Effector memory CD8-positive, alpha-beta T cell (primary cell): ENCODE results near the gene ELOA.
A peak's percentile ranks its signal among the peaks of the same experiment; 100 is the strongest.
"Not testable (repeated sequence)": the region's sequence is repeated elsewhere in the genome, so short reads cannot be mapped to it uniquely, and the experiment has no call there.

Experiments
- ATAC-seq: fragments of 150-1000 bp; cut with Tn5 transposase; replicated peaks from 2 replicates; pipeline ENCODE4 v1.10.0; 2021; ENCODE audit warnings: mild to moderate bottlenecking, moderate library complexity
- DNase-seq, 3 experiments: peaks; one replicate each; pipeline ENCODE4 v3.0.0; 2021
- H3K27ac Mint-ChIP-seq, 2 donors: one replicate each; pipeline ENCODE4 v1.8.0; 2022; ENCODE audit warnings: mild to moderate bottlenecking in 2 of 2, mixed read lengths in 2 of 2, moderate library complexity in 2 of 2
- H3K27me3 Mint-ChIP-seq, 2 donors: one replicate each; pipeline ENCODE4 v1.8.0; 2022; ENCODE audit warnings: mixed read lengths in 2 of 2
- H3K36me3 Mint-ChIP-seq: one replicate; pipeline ENCODE4 v1.8.0; 2022; ENCODE audit warnings: mild to moderate bottlenecking, moderate library complexity, mixed read lengths; ENCODE audit not compliant: insufficient read depth
- H3K4me1 Mint-ChIP-seq, 2 donors: one replicate each; pipeline ENCODE4 v1.8.0; 2022; ENCODE audit warnings: low read depth in 2 of 2, mixed read lengths in 2 of 2
- H3K4me3 Mint-ChIP-seq, 2 donors: one replicate each; pipeline ENCODE4 v1.8.0; 2022; ENCODE audit warnings: mild to moderate bottlenecking in 2 of 2, mixed read lengths in 2 of 2, moderate library complexity in 2 of 2
- H3K9me3 Mint-ChIP-seq, 2 donors: one replicate each; pipeline ENCODE4 v1.8.0; 2022; ENCODE audit warnings: mixed read lengths in 2 of 2

Gene ELOA

DNA sequence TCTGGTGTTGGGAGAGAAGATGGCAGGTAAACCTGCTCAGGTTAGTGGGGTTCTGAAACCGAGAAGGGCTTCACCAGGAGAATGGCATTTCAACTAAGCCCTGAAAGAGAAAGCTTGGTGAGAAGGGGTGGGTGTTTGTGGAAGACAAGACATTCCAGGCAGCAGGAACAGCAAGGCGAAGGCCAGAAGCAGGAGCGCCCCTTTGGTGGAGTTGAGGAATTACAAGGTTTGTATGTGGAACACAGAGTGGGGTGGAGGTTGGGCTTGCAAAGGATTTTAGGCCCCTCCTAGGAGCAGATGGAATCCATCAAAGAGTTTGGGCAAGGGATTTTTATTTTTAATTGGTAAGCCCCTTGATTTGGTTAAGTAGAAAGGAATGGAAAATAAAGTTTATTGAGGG, 24.8 kb upstream of the ELOA start:
- no peak for ATAC-seq
- H3K4me1 Mint-ChIP-seq: peaks cover 12 to 13% of the 10 kb centered on the region in 2 donors
- H3K9me3 Mint-ChIP-seq: no peaks in the 10 kb centered on the region
- no peak for DNase-seq
- no peaks in the 10 kb centered on the region for H3K36me3 Mint-ChIP-seq
- no peak overlapping the region for H3K4me3 Mint-ChIP-seq
- H3K27me3 Mint-ChIP-seq: no peaks in the 10 kb centered on the region
- peak overlapping the region in 1 of 2 donors; percentile 24 for H3K27ac Mint-ChIP-seq

DNA sequence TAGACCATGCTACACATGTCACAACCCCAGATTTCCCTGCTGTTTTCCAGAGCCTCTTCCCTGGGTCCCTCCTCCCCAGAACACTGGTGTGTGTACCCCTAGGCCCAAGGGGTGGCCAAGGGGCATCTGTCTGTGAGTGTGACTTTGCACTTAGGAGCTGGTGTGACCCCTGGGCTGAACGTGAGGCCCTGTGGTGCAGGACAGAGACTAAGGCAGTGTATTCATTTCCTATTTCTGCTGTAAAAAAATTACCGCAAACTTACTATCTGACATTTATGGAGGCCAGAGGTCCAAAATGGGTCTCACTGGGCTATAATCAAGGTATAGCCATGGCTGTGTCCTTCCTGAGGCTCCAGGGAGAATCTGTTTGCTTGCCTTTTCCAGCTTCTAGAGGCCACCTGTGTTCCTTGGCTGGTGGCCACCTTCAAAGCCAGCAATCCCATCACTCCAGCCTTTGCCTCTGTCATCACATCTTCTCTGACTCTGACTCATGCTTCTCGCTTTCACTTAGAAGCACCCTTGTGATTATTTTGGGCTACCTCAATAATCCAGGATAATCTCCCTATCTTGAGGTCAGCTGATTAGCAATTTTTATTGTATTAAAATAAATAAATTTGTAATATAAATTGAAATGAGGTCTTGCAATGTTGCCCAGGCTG, 24.0 kb upstream of the ELOA start:
- Mint-ChIP-seq H3K27me3 (no peaks in the 10 kb centered on the region), H3K4me3 (no peak overlapping the region), H3K4me1 (peaks cover 12 to 13% of the 10 kb centered on the region in 2 donors), H3K9me3 (no peaks in the 10 kb centered on the region), H3K36me3 (no peaks in the 10 kb centered on the region), H3K27ac (peak overlapping the region; percentile 71 to 95)
- ATAC-seq (no peak), DNase-seq (no peak)

DNA sequence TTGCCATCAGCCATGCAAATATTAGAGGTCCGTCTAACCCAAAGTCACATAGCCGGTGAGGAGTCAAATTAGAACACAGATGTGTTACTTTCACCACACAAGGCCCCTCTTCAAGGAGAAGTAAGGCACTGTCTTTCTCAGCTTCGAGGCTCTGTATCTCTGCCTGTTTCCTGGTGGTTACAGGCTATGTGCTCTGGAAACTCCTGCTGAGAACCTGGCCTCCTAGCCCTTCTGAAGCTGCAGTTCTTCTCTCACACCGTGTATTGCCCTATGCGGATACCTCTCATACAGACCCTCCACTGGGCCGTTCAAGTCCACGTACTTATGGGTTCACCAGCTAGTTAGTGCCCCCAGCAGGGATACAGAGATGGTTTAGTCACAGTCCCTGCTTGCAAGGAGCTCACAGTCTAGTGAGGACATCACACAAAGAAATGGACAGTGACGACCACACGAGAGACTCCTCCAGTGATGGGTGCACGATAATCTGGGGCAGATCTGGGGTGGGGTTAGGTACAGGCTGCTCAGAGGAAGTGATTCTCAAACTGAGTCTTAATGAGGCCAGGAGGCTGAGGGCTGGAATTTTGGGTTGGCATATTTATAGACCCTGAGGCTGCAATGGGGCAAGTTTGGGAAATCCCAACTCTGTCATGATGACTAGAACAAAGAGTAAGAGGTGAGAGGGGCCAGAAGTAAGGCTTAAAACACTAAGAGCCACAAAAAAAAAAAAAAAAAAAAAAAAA, 22.8 kb upstream of the ELOA start:
- Mint-ChIP-seq H3K4me3 (peak overlapping the region; percentile 20 to 41), H3K36me3 (no peaks in the 10 kb centered on the region), H3K27me3 (no peaks in the 10 kb centered on the region), H3K4me1 (peaks cover 12 to 13% of the 10 kb centered on the region in 2 donors), H3K27ac (peak overlapping the region; percentile 71 to 95), H3K9me3 (no peaks in the 10 kb centered on the region)
- ATAC-seq (peak; percentile 91), DNase-seq (peak in 2 of 3 experiments; percentile 28 to 29)

DNA sequence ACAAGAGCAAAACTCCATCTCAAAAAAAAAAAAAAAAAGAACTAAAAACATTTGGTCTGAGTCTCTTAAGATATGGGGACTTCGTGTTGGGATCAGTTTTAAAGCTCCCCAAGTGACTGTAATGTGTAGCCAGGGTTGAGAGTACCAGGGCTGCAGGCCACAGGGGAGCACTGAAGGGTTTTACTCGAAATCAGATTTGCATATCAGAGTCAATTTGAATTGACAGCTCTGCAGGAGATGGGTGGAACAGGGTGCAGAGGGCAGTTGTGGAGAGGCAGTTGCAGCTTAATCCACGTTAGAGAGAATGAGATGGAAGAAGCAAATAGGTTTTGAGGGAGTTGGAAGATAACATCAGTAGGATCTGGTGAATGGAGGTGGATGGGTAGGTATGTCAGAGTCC, 20.6 kb upstream of the ELOA start:
- ATAC-seq (no peak), DNase-seq (no peak)
- Mint-ChIP-seq H3K4me3 (no peak overlapping the region), H3K27ac (no peak overlapping the region), H3K4me1 (peaks cover 9 to 12% of the 10 kb centered on the region in 2 donors), H3K9me3 (no peaks in the 10 kb centered on the region), H3K27me3 (no peaks in the 10 kb centered on the region), H3K36me3 (no peaks in the 10 kb centered on the region)

DNA sequence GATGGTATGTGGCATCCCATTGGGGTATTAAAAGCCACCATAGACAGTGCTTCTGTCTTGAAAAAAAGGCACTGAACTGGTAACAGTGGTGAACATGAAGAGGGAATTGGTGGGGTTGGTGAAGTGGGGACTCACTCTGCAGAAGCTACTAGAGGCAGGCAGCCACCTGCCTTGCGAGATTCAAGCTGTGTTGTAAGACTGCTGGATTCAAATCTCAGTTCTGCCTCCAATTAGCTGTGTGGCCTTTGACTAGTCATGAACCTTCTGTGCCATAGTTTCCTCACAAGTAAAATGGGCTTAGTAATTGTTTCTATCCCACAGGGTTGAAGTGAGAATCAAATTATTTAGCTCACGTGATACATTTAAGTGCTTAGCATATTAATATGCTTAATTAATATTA, 16.6 kb upstream of the ELOA start:
- Mint-ChIP-seq H3K4me3 (no peak overlapping the region), H3K4me1 (peaks cover 3 to 7% of the 10 kb centered on the region in 2 donors)

DNA sequence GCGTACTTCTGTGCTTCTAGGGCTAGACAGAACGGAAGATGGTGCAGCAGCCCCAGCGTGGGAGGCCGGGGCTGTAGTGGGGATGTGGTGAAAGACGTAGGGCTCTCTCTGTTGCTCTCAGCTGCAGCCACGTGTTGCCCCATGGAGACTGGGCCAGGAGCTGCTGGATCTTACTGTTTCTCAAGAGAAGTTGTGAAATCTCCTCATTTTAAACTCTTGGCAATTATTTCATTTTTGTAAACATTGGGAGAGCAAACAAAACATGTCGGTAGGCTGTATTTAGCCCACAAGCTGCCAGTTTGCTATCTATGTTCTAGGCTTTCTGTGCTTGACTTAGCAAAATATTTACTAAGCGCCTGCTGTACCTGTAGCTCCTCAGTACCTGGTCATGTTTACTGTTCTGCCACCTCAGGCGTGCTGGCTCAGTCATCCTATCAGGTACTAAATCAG, 15.9 kb upstream of the ELOA start:
- ATAC-seq (no peak), DNase-seq (no peak)
- peaks cover 5% of the 10 kb centered on the region for H3K36me3 Mint-ChIP-seq
- H3K4me3 Mint-ChIP-seq: no peak overlapping the region
- H3K9me3 Mint-ChIP-seq: no peaks in the 10 kb centered on the region
- H3K4me1 Mint-ChIP-seq: peaks cover 3 to 7% of the 10 kb centered on the region in 2 donors
- H3K27ac Mint-ChIP-seq: no peak overlapping the region
- H3K27me3 Mint-ChIP-seq: no peaks in the 10 kb centered on the region

More for the DNA sequence above, 16.6 kb upstream of the ELOA start:
- no peaks in the 10 kb centered on the region for H3K9me3 Mint-ChIP-seq
- ATAC-seq (no peak), DNase-seq (no peak)
- H3K27ac Mint-ChIP-seq: no peak overlapping the region
- no peaks in the 10 kb centered on the region for H3K27me3 Mint-ChIP-seq
- peaks cover 5% of the 10 kb centered on the region for H3K36me3 Mint-ChIP-seq

DNA sequence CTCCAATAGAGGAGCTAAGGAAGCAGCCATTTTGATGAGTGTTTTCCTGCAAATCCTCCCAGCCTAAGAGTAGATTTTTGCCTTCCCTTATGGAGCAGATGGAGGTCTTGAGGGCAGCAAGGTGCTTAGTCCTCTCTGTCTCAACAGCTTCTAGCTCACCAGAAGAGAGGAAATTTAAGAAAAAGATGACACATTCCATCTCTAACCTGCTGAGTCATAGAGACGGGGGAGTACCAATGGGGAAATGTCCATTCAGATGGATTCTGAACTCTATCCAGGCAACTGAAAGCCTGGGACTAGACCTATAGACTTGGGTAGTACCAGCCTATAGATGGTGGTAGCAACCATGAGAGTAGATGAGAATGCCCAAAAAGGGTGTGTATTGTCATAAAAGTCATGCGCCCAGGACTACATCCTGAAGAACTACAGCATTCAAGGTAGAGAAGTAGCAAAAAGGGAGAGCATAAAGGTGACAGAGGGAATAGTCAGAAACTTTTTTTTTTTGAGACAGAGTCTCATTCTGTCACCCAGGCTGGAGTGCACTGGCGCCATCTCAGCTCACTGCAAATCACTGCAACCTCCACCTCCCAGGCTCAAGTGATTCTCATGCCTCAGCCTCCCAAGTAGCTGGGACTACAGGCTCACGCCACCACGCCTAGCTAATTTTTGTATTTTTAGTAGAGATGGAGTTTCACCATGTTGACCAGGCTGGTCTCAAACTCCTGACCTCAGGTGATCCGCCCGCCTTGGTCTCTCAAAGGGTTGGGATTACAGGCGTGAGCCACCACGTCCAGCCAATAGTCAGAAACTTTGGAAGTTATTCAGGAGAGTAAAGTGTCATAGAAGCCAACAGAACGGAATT, 10.7 kb upstream of the ELOA start:
- peaks cover 5% of the 10 kb centered on the region for H3K36me3 Mint-ChIP-seq
- peaks cover 0 to 3% of the 10 kb centered on the region in 2 donors for H3K4me1 Mint-ChIP-seq
- no peaks in the 10 kb centered on the region for H3K9me3 Mint-ChIP-seq
- DNase-seq (no peak), ATAC-seq (no peak)
- H3K27ac Mint-ChIP-seq: no peak overlapping the region
- H3K4me3 Mint-ChIP-seq: no peak overlapping the region
- H3K27me3 Mint-ChIP-seq: no peaks in the 10 kb centered on the region

DNA sequence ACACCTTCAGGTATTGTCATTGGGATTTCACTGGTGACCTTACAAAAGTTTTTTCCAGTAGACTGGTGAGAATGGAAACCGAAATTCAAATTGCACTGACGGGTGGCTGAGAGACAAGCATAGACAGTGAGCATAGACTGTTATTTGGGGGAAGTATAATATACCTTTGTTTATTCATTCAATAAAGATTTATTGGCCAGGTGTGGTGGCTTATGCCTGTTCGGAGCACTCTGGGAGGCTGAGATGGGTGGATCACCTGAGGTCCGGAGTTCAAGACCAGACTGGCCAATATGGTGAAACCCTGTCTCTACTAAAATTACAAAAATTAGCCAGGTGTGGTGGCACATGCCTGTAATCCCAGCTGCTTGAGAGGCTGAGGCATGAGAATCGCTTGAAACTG, 10.0 kb upstream of the ELOA start:
- not testable (repeated sequence) for H3K4me1 Mint-ChIP-seq, H3K27ac Mint-ChIP-seq, H3K9me3 Mint-ChIP-seq, H3K4me3 Mint-ChIP-seq, H3K36me3 Mint-ChIP-seq, ATAC-seq, DNase-seq, H3K27me3 Mint-ChIP-seq

DNA sequence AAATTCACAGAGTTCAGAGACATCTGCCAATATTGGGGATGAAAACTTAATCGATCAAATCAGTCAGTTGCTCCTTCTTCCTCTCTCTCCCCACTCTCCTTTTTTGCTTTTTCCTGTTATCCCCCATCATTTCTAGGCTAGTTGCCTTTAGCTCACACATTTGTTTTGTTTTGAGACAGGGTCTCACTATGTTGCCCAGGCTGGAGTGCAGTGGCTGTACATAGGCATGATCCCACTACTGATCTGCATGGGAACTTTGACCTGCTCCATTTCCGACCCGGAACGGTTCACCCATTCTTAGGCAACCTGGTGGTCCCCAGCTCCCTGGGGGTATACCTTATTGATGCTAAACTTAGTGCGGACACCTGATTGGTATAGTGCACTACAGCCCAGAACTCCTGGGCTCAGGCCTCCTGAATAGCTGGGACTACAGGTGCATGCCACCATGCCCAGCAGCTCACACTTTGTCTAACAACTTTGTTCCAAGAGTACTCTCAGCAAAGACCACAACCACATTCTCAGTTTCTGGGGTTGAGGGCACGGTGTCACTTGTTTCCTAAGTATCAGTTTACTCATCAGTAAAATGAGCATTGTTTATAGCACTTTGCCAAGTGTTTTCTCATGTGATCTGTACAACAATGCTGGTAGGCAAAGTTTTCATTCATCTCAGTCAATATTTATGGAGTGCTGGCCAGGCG, 6.7 kb upstream of the ELOA start:
- DNase-seq (no peak), ATAC-seq (no peak)
- Mint-ChIP-seq H3K27me3 (no peaks in the 10 kb centered on the region), H3K27ac (no peak overlapping the region), H3K36me3 (no peaks in the 10 kb centered on the region), H3K4me3 (no peak overlapping the region), H3K4me1 (no peaks in the 10 kb centered on the region), H3K9me3 (no peaks in the 10 kb centered on the region)

DNA sequence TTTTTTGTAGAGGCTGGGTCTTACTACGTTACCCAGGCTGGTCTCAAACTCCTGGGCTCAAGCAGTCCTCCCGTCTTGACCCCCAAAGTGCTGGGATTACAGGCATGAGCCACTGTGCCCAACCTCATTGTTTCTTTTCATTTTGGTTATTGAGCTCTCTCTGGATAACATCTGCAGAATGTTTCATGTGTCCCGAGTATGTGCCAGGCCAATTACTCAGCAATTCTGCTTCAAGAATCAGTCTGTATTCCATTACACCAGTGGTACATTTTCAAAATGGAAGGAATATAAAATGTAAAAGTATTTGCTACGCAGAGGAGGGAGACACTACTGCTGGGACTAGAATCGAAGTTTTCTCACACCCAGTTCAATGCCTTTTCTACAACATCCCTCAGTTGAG, 1.7 kb upstream of the ELOA start:
- Mint-ChIP-seq H3K36me3 (peaks cover 24% of the 10 kb centered on the region), H3K4me3 (peak overlapping the region; percentile 91 to 93), H3K27me3 (no peaks in the 10 kb centered on the region), H3K4me1 (peaks cover 18 to 28% of the 10 kb centered on the region in 2 donors), H3K9me3 (no peaks in the 10 kb centered on the region), H3K27ac (peak overlapping the region in 1 of 2 donors; percentile 83)
- DNase-seq (no peak), ATAC-seq (no peak)

DNA sequence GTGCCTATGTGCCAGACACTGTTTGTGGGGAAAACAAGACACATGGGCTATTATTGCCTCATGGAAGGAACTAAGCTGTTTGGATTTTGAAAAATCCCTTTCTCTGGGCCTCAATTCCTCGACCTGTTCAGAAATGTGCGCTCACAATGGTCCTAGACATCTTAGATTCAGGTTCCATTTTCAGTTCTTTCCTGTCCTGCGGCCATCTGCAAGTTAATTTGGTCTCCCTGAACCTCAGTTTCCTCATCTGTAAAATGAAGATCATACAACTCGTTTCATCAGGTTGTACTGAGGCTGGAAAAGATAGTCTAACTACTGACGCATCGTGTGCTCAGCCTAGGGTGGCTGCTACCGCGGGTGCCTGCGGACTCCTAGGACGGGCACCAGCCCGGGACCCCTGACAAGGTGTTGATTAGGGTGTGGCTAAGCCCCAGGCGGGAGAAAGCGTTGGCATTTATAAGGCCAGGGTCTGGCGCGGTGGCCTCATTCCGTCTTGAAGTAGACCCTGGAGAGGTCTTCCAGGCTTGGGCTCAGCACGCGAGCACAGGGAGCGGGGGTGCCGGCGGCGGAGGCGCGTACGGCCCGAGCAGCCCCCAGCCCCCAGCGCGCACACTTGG, 493 bp upstream of the ELOA start:
- Mint-ChIP-seq H3K9me3 (no peaks in the 10 kb centered on the region), H3K27ac (peak overlapping the region; percentile 83 to 97), H3K36me3 (peaks cover 27% of the 10 kb centered on the region), H3K4me3 (peak overlapping the region; percentile 91 to 93), H3K27me3 (no peaks in the 10 kb centered on the region), H3K4me1 (peaks cover 24 to 37% of the 10 kb centered on the region in 2 donors)
- ATAC-seq (peak; percentile 31), DNase-seq (peak in 1 of 3 experiments; percentile 3)

DNA sequence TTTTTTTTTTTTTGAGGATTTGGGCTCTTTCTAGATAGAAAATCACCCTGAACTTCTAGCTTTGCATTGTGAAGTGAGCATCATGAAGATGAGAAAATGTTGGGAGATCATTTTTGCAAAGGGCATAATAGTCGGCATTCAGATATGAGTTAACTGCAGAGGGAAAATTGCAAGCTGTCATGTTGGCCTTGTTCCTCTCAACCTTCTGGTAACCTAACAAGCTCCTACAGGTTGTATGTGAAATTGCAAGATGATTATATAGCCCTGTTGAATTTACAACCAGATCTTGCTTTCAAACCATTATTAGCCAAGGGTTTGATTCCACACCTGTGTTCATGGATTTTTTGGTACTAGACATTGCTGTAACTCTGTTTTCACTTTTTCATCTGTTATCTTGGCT, 2.2 kb downstream of the ELOA start:
- ATAC-seq: no peak
- Mint-ChIP-seq H3K36me3 (peaks cover 38% of the 10 kb centered on the region), H3K9me3 (no peaks in the 10 kb centered on the region), H3K27ac (peak overlapping the region; percentile 62 to 84), H3K27me3 (no peaks in the 10 kb centered on the region), H3K4me3 (peak overlapping the region; percentile 86 to 90), H3K4me1 (peaks cover 32 to 37% of the 10 kb centered on the region in 2 donors)
- no peak for DNase-seq

DNA sequence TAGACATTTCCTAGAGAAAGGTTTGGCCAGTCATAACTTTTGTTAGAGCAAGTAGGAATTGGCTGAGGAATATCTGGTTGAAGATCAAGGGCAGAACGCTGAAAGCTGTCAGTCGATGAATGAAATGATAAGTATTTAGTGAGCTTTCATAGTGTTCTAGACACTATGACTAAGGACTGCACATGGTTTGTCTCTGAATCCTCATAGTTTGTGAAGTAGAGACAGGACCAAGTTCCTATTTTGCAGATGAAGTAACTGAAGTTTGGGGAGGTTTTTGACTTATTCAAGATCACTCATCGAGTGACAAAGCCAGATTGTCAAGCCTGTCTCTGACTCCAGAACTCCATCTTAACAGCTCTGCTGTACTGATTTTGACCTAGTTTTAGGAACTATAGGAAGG, 4.7 kb downstream of the ELOA start:
- DNase-seq: no peak
- Mint-ChIP-seq H3K9me3 (no peaks in the 10 kb centered on the region), H3K36me3 (peaks cover 61% of the 10 kb centered on the region), H3K27me3 (no peaks in the 10 kb centered on the region), H3K4me1 (peaks cover 25 to 28% of the 10 kb centered on the region in 2 donors), H3K4me3 (no peak overlapping the region), H3K27ac (no peak overlapping the region)
- ATAC-seq: no peak
